NCI-H146 (cell line): ENCODE results near the gene ADAMTS17.

Source experiments
- DNase-seq: peaks from one replicate; lab custom pipeline; 2025; lab: John Stamatoyannopoulos, UW

Gene ADAMTS17

DNA sequence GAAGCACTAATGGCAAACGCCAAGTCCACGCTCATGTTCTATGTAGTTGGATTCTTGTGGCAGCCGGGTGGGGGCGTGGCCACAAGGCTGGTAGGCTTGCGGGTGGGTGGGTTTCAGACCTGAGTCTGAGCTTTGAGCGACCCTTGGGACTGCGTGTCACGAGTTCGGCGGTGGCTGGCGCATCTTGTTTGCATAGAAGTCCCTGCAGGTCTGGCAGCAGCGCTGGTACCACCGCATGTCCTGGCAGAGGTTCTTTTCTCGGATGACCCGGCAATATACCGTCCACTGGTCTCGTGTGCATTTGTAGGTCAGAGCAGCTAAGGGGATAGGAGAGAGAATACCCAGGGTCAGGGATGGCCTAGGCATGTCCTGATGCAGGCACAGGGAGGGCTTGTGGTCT lies 367.5 kb downstream of the ADAMTS17 start:
- DNase-seq: no peak

DNA sequence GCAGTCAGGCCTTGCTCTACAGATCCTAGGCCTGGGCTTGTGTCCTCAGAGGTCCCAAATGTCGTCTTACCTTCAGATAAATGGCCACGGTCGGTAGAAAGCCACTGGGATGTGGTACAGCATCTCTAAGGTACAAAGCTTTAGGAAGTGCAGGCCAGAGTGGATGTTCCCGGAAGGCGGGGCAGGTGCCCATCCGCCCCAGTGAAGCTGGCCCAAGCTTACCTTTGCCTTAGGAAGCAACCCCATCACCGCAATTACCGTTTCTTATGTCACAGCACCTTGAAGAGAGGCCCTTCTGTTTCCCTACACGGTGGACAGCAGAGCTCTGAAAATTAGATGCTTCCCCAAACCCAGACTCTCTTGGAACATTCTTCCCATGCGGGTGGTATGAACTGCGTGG lies 368.4 kb downstream of the ADAMTS17 start:
- DNase-seq: no peak

GRCh38 chr15:99970891-99971430 lies 370.8 kb downstream of the ADAMTS17 start:
- no peak for DNase-seq

DNA sequence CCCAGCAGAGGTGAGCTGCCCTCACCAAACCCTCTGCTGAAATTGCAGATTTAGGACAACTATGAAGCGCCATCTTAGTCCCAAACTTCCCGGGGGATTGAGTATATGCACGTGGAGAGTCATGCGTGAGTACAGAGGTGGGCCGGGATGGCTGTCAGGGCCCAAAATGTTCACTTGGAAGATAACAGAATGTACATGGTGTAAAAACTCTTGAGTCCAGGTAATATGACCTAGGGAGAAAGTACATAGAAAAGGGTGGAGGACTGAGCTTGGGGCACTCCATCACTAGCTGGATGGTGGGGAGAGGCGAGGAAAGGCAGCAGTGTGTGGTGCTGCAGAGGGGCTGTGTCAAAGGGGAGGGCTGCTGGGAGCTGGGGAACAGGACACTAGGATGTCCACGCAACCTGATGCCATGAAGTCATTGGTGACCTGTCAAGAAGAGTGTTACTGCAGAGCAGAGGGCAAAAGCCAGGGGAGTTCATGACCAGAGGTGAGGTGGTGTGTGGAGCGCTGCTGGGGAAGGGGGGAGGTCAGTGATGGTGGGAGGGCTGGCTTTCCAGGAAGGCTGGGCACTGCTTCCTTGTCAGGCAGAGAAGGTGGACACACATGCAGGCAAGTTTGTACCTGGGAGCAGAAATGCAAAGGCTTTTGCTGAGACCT lies 372.4 kb downstream of the ADAMTS17 start:
- DNase-seq: no peak

GRCh38 chr15:99967841-99968371 lies 373.9 kb downstream of the ADAMTS17 start:
- DNase-seq: no peak

GRCh38 chr15:99966815-99967214 lies 375.0 kb downstream of the ADAMTS17 start:
- DNase-seq: no peak

DNA sequence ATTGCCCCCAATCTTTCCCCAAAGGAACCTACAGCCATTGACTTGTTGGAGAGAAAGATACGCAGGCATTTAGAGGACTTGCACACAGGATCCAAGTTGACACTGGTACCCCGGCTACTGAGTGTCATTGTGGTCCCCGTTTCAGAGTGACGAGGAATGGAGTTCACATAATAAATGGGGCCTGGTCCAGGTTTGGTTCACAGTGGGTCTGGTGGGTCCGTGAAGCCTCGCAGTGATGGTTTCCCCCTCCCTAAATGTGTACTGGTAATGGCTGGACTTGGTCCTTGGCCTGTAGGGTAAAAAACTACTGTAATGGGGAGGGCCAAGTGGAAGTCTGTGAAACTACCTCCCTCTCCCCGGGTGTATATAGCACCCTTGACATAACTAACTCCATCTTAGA lies 376.4 kb downstream of the ADAMTS17 start:
- no peak for DNase-seq

- no peak for DNase-seq
Observed at GRCh38 chr15:99963976-99964375, 377.8 kb downstream of the ADAMTS17 start.

- no peak for DNase-seq
Observed at GRCh38 chr15:99963096-99963825, 378.5 kb downstream of the ADAMTS17 start.

DNA sequence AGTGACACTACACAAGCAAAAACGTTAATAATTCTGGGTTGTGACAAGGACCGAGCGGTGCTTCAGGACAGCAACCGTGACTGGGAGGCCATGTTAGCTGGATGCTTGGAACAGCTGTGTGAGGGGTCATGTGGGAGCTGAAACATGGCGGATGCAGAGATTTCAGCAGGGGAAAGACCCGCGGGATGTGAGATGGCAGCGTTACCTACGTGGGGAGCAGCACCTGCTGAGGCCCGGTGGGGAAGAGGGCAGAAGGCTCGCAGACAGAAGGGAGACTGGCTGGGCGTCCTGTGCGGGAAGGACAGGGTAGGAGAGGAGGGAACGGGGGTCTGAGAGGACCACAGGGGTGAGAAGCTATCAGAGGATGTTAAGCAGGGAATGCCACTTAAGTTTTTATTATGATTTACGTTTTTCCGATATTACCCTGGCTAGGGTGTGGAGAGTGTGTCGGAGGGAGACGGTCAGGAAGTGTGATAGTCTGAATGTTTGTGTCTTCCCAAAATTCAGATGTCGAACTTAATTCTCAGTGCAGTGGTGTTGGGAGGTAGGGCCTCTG lies 379.7 kb downstream of the ADAMTS17 start:
- no peak for DNase-seq

GRCh38 chr15:99961011-99961441 lies 380.7 kb downstream of the ADAMTS17 start:
- DNase-seq: no peak

GRCh38 chr15:99959326-99959725 lies 382.4 kb downstream of the ADAMTS17 start:
- DNase-seq: no peak

- DNase-seq: no peak
Observed at GRCh38 chr15:99958426-99959097, 383.2 kb downstream of the ADAMTS17 start.

GRCh38 chr15:99957642-99958013 lies 384.1 kb downstream of the ADAMTS17 start:
- DNase-seq: no peak

- DNase-seq: no peak
Observed at GRCh38 chr15:99956820-99957641, 384.7 kb downstream of the ADAMTS17 start.

- no peak for DNase-seq
Observed at GRCh38 chr15:99956022-99956775, 385.6 kb downstream of the ADAMTS17 start.

DNA sequence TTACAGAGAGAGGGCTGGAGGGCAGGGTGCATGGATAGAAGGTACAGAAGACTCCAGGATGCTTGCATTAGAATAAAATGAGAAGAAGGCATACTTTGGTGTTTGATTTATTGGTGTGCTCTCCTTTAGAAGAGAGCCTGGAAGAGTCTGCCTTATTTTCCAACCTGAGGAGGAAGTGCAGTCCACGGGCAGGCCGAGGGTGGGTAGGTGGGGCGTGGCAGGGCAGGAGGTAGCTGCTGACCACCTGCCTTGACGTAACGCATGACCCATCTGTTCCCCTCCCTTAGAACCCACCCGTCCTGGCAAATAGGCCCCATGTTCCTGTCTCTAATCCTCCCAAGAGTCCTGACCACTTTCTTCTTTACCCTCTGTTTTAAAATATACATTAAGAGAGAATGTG lies 386.2 kb downstream of the ADAMTS17 start:
- no peak for DNase-seq

- no peak for DNase-seq
Observed at GRCh38 chr15:99955181-99955525, 386.6 kb downstream of the ADAMTS17 start.

- no peak for DNase-seq
Observed at GRCh38 chr15:99954361-99955180, 387.2 kb downstream of the ADAMTS17 start.

DNA sequence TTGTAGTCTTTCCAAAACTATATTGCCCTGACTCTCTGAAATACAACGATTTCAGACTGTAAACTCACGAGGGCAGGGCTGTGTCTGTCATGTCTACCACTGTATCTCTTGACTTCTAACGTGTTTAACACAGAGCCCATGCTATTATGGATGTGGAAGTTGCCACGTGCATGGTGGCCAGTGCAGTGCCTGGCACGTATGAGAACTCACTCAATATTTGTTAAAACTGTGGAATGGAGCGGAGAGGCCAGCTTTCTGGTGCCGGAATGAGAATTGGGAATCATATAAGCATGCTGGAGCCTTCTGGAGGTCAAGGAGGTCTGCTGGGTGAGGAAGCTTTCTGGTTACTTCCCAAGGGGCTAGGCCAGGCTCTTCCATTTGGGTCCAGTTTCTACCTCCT lies 387.9 kb downstream of the ADAMTS17 start:
- no peak for DNase-seq
